Activated T-helper 1 cell treated with anti-CD3 and anti-CD28 coated beads, Interleukin-12 subunit alpha, Interleukin-12 subunit beta, Interleukin-2, Interleukin-4 antibody, amounts not matched to agents 30 ng/mL and 10 ng/mL and 1 ng/mL, durations not matched to agents 14 hours and 24 hours and 36 hours (primary cell): ENCODE measurements around the gene JPT2. TPM values are rescaled to one million over a fixed set of nuclear protein-coding genes. Genes with fewer than 3 reads are reported as not detected.
"Not testable (repeated sequence)": the region's sequence is repeated elsewhere in the genome, so short reads cannot be mapped to it uniquely, and the experiment has no call there.

Experiments used
- DNase-seq: peaks from one replicate; pipeline ENCODE4 v3.0.0; 2021; ENCODE audit warnings: low spot score
- H3K27ac Mint-ChIP-seq: one replicate; pipeline ENCODE4 v1.8.0; 2021; ENCODE audit warnings: mild to moderate bottlenecking, mixed read lengths
- H3K27me3 Mint-ChIP-seq: one replicate; pipeline ENCODE4 v1.8.0; 2022; ENCODE audit warnings: mild to moderate bottlenecking, moderate library complexity, mixed read lengths; ENCODE audit not compliant: insufficient read depth
- H3K36me3 Mint-ChIP-seq: one replicate; pipeline ENCODE4 v1.8.0; 2021; ENCODE audit warnings: low read depth, mixed read lengths
- H3K4me1 Mint-ChIP-seq: one replicate; pipeline ENCODE4 v1.8.0; 2021; ENCODE audit warnings: low read depth, mixed read lengths
- H3K4me3 Mint-ChIP-seq: one replicate; pipeline ENCODE4 v1.8.0; 2021; ENCODE audit warnings: mild to moderate bottlenecking, moderate library complexity, mixed read lengths
- H3K9me3 Mint-ChIP-seq: one replicate; pipeline ENCODE4 v1.8.0; 2021; ENCODE audit warnings: mixed read lengths
- intact Hi-C: fragments of 100-400 bp; cut with micrococcal nuclease; formaldehyde crosslinking; loops from one replicate; pipeline ENCODE4 v1.15.1; 2024
- total RNA-seq: library from RNA; stranded (reverse); gene quantifications from 2 replicates; pipeline ENCODE4 v1.2.3, GENCODE V29; 2022

The JPT2 gene
- total RNA-seq, 1 donor from 2014 or later: 106 TPM

- Mint-ChIP-seq H3K4me1 (peaks cover 16% of the 10 kb centered on the region), H3K36me3 (peaks cover 34% of the 10 kb centered on the region), H3K27ac (no peak overlapping the region), H3K4me3 (no peak overlapping the region), H3K27me3 (no peaks in the 10 kb centered on the region), H3K9me3 (no peaks in the 10 kb centered on the region)
- intact Hi-C loops: no loop called here
- DNase-seq: no peak
Observed at GRCh38 chr16:1688807-1689560, 10.9 kb downstream of the JPT2 start.

GRCh38 chr16:1689853-1690252 lies 11.8 kb downstream of the JPT2 start:
- Mint-ChIP-seq H3K27me3 (no peaks in the 10 kb centered on the region), H3K4me1 (peaks cover 16% of the 10 kb centered on the region), H3K27ac (no peak overlapping the region), H3K36me3 (peaks cover 34% of the 10 kb centered on the region), H3K9me3 (no peaks in the 10 kb centered on the region), H3K4me3 (no peak overlapping the region)
- no peak for DNase-seq
- intact Hi-C loops: no loop called here

- no peak for DNase-seq
- no peak overlapping the region for H3K27ac Mint-ChIP-seq
- H3K4me1 Mint-ChIP-seq: peaks cover 16% of the 10 kb centered on the region
- no peaks in the 10 kb centered on the region for H3K27me3 Mint-ChIP-seq
- peaks cover 30% of the 10 kb centered on the region for H3K36me3 Mint-ChIP-seq
- no peaks in the 10 kb centered on the region for H3K9me3 Mint-ChIP-seq
- H3K4me3 Mint-ChIP-seq: no peak overlapping the region
- intact Hi-C loops: no loop called here
Observed at GRCh38 chr16:1690810-1691209, 12.7 kb downstream of the JPT2 start.

DNA sequence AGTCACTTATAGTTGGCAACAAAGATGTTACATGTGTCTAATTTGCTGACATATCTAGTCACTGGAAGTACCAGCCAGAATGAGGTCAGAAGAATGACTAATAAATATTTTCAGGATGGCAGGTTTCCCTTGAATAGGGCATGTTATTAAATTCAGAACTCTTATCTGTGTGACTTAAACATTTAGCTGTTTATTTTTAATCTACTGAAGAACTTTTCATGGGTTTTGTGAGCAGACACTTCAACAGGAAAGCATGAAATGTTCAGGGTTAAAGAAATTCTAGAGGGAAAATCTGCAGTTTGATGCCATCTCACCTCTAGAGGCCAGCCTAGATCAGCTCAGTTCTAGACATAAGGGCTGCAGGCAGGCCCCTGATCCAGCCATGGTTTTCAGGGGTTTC lies 13.2 kb downstream of the JPT2 start:
- peaks cover 29% of the 10 kb centered on the region for H3K36me3 Mint-ChIP-seq

DNA sequence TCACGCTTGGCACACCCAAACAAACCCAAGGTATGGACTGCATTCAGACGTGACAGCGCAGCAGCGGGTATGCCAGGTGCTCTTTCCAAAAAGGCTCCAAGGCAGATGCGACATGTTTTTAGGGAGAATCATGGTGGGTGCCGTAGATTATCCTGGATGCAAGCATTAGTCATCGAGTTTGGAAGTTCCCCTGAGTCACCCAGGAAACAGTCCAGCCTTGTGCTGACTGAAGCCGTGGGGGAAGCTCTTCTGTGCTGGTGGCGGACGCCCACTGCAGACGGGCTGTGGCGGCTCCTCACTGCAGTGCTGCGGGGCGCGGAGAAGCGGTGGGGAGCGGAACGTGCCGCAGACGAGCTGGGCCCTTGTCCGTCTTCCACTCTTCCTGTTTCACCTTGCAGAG lies 13.9 kb downstream of the JPT2 start:
- no peaks in the 10 kb centered on the region for H3K27me3 Mint-ChIP-seq
- no peak for DNase-seq
- H3K4me3 Mint-ChIP-seq: no peak overlapping the region
- no peaks in the 10 kb centered on the region for H3K9me3 Mint-ChIP-seq
- intact Hi-C loops: no loop called here
- H3K4me1 Mint-ChIP-seq: peaks cover 16% of the 10 kb centered on the region
- peaks cover 33% of the 10 kb centered on the region for H3K36me3 Mint-ChIP-seq
- no peak overlapping the region for H3K27ac Mint-ChIP-seq

More for the DNA sequence above, 13.2 kb downstream of the JPT2 start:
- DNase-seq: no peak
- peaks cover 16% of the 10 kb centered on the region for H3K4me1 Mint-ChIP-seq
- intact Hi-C loops: no loop called here
- no peak overlapping the region for H3K27ac Mint-ChIP-seq
- no peaks in the 10 kb centered on the region for H3K9me3 Mint-ChIP-seq
- no peaks in the 10 kb centered on the region for H3K27me3 Mint-ChIP-seq
- H3K4me3 Mint-ChIP-seq: no peak overlapping the region

DNA sequence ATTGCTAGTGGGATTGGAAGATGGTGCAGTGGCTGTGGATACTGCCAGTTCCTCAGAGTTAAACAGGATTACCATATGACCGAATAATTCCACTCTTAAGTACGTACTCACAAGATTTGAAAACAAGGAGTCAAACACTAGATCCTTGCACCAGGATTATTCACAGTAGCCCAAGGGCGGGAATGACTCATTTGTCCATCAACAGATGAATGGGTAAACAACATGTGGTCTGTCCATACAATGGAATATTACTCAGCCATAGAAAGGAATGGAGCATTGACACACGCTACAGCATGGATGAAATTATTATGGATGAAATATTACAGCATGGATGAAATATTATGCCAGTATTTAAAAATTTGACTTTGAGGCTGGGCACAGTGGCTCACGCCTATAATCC lies 18.8 kb downstream of the JPT2 start:
- Mint-ChIP-seq H3K4me1 (peaks cover 3% of the 10 kb centered on the region), H3K36me3 (peaks cover 43% of the 10 kb centered on the region), H3K27me3 (no peaks in the 10 kb centered on the region), H3K4me3 (no peak overlapping the region), H3K9me3 (no peaks in the 10 kb centered on the region), H3K27ac (no peak overlapping the region)
- no peak for DNase-seq
- intact Hi-C loops: no loop called here

DNA sequence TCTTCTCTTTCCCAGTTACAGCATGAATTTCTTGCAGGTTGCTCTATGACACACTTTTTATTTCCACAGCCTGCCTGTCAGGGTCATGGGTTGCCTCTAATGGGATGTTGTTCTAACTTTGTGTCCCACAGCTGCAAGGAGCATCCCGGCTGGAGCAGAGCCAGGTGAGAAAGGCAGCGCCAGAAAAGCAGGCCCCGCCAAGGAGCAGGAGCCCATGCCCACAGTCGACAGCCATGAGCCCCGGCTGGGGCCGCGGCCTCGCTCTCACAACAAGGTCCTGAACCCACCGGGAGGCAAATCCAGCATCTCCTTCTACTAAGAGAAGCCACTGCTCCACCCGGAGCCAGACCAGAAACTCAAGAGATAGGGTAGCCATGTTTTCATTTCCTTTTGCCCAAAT lies 20.6 kb downstream of the JPT2 start:
- Mint-ChIP-seq H3K4me1 (peaks cover 3% of the 10 kb centered on the region), H3K9me3 (no peaks in the 10 kb centered on the region), H3K4me3 (no peak overlapping the region), H3K27me3 (no peaks in the 10 kb centered on the region), H3K27ac (no peak overlapping the region), H3K36me3 (peaks cover 48% of the 10 kb centered on the region)
- no peak for DNase-seq
- intact Hi-C loops: no loop called here

GRCh38 chr16:1700246-1700645 lies 22.2 kb downstream of the JPT2 start:
- H3K36me3 Mint-ChIP-seq: peaks cover 50% of the 10 kb centered on the region
- peaks cover 13% of the 10 kb centered on the region for H3K4me1 Mint-ChIP-seq
- H3K9me3 Mint-ChIP-seq: no peaks in the 10 kb centered on the region
- no peak for DNase-seq
- no peak overlapping the region for H3K4me3 Mint-ChIP-seq
- intact Hi-C loops: loop anchor here (10.0 kb wide), 1 partner anchor 285 kb away; the partner anchor contains the start of gene UNKL
- no peaks in the 10 kb centered on the region for H3K27me3 Mint-ChIP-seq
- H3K27ac Mint-ChIP-seq: no peak overlapping the region

GRCh38 chr16:1701216-1701878 lies 23.3 kb downstream of the JPT2 start:
- no peaks in the 10 kb centered on the region for H3K9me3 Mint-ChIP-seq
- H3K27me3 Mint-ChIP-seq: no peaks in the 10 kb centered on the region
- DNase-seq: no peak
- no peak overlapping the region for H3K4me3 Mint-ChIP-seq
- intact Hi-C loops: loop anchor here (10.0 kb wide), 1 partner anchor 287 kb away; the partner anchor contains the start of gene UNKL
- H3K36me3 Mint-ChIP-seq: peaks cover 51% of the 10 kb centered on the region
- H3K27ac Mint-ChIP-seq: no peak overlapping the region
- H3K4me1 Mint-ChIP-seq: peaks cover 17% of the 10 kb centered on the region

GRCh38 chr16:1705324-1705687 lies 27.2 kb downstream of the JPT2 start:
- H3K27me3 Mint-ChIP-seq, H3K9me3 Mint-ChIP-seq, DNase-seq: not testable (repeated sequence)
- Mint-ChIP-seq H3K4me1 (peaks cover 28% of the 10 kb centered on the region), H3K4me3 (peak overlapping the region; percentile 94), H3K36me3 (peaks cover 30% of the 10 kb centered on the region), H3K27ac (peak overlapping the region; percentile 96)
- intact Hi-C loops: loop anchor here (1.0 to 10.0 kb wide), 3 partner anchors 67 to 291 kb away; partner anchors contain the start of genes CRAMP1, EME2, IFT140 and MRPS34

DNA sequence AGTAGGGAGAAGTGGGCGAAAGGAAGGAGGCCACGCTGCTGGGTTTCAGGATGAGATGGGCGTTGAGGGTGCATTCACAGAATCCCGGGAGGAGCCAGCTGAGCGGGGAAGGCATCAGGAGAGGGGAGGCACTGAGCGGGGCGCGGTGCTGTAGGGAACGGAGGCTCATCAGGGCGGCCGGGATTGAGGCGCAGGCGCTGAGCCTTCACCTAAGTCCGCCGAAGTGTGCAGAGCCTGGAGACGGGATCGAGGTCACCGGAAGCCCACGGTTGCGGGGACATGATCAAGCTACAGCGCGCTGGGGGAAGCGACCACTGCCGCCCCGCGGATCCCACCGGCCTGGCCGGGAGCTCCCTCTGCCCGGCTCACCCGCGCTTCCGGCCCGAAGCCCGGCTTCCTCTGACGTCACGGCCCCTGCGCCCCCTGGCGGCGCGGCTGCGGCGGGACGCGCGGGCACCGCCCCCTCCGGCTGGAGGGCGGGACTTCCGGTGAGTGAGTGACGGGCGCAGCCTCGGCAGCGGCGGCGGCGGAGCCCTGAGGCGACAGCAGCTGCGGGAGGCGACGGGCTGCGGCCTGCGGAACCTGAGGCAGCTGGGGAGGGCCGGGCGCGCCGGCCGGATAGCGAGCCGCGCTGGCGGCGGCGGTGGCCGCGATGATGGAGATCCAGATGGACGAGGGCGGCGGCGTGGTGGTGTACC lies 27.8 kb downstream of the JPT2 start, which contains the start of gene MAPK8IP3:
MAPK8IP3 (plus strand) TSS at position 508 of the 698 bp plus-strand sequence; CDS start at position 653, 145 bp downstream.
- Mint-ChIP-seq H3K4me1 (peaks cover 28% of the 10 kb centered on the region), H3K27me3 (no peaks in the 10 kb centered on the region), H3K4me3 (peak within 1 kb of the TSS; percentile 94), H3K27ac (peak within 1 kb of the TSS; percentile 96), H3K9me3 (no peaks in the 10 kb centered on the region), H3K36me3 (peaks cover 28% of the 10 kb centered on the region)
- DNase-seq: peak; percentile 96
- intact Hi-C loops: loop anchor here (1.0 to 10.0 kb wide), 7 partner anchors 28 to 291 kb away; partner anchors contain the start of genes CRAMP1, EME2, IFT140 and JPT2

GRCh38 chr16:1706386-1707192 lies 28.5 kb downstream of the JPT2 start:
- Mint-ChIP-seq H3K27me3 (no peaks in the 10 kb centered on the region), H3K4me3 (peak overlapping the region; percentile 94), H3K9me3 (no peaks in the 10 kb centered on the region), H3K36me3 (peaks cover 21% of the 10 kb centered on the region), H3K4me1 (peaks cover 28% of the 10 kb centered on the region), H3K27ac (peak overlapping the region; percentile 86)
- intact Hi-C loops: loop anchor here (1.0 to 10.0 kb wide), 6 partner anchors 28 to 292 kb away; partner anchors contain the start of genes EME2, JPT2, MRPS34 and NME3
- DNase-seq: peak; percentile 22
